Subcutaneous abdominal adipose tissue (tissue), 5 donors: ENCODE measurements around the gene ADSL.

Source experiments
- H3K27ac ChIP-seq: one replicate; pipeline ENCODE4 v1.7.0; 2013; ENCODE audit warnings: low read depth, mild to moderate bottlenecking, inconsistent platforms, low read length, moderate library complexity
- H3K27me3 ChIP-seq, 5 donors: one replicate each; pipeline ENCODE4 v1.7.0; 2013; ENCODE audit warnings: low read length in 5 of 5, inconsistent platforms in 1 of 5; ENCODE audit not compliant: control insufficient read depth in 5 of 5, insufficient read depth in 4 of 5
- H3K36me3 ChIP-seq, 5 donors: one replicate each; pipeline ENCODE4 v1.7.0; 2013; ENCODE audit warnings: low read length in 5 of 5; ENCODE audit not compliant: control insufficient read depth in 5 of 5, insufficient read depth in 5 of 5
- H3K4me1 ChIP-seq, 5 donors: one replicate each; pipeline ENCODE4 v1.7.0; 2013; ENCODE audit warnings: low read length in 5 of 5, mild to moderate bottlenecking in 3 of 5, moderate library complexity in 1 of 5; ENCODE audit not compliant: control insufficient read depth in 5 of 5, insufficient read depth in 5 of 5
- H3K4me3 ChIP-seq, 5 donors: one replicate each; pipeline ENCODE4 v1.7.0; 2013; ENCODE audit warnings: low read length in 5 of 5, low read depth in 1 of 5
- H3K9ac ChIP-seq, 5 donors: one replicate each; pipeline ENCODE4 v1.7.0; 2013; ENCODE audit warnings: low read length in 5 of 5, mild to moderate bottlenecking in 4 of 5, moderate library complexity in 3 of 5
- H3K9me3 ChIP-seq, 5 donors: one replicate each; pipeline ENCODE4 v1.7.0; 2013; ENCODE audit warnings: low read length in 5 of 5; ENCODE audit not compliant: control insufficient read depth in 5 of 5
- donor health status: healthy.
- donor health status: healthy.
- donor health status: healthy.
- donor health status: healthy.
- donor health status: healthy.

ADSL gene

GRCh38 chr22:40429481-40429880, 83.2 kb downstream of the ADSL start:
- Histone ChIP-seq H3K27me3 (no peaks in the 10 kb centered on the region), H3K27ac (no peak overlapping the region), H3K4me3 (no peak overlapping the region), H3K36me3 (peaks cover 0 to 63% (median 56%) of the 10 kb centered on the region in 5 donors), H3K9me3 (no peaks in the 10 kb centered on the region), H3K9ac (no peak overlapping the region), H3K4me1 (peaks cover 0 to 32% (median 0%) of the 10 kb centered on the region in 5 donors)

- H3K27ac ChIP-seq, result no peak overlapping the region
- H3K27me3 ChIP-seq, result no peaks in the 10 kb centered on the region
- peaks cover 0 to 28% (median 3%) of the 10 kb centered on the region in 5 donors for H3K4me1 ChIP-seq
- H3K36me3 ChIP-seq, result peaks cover 0 to 53% (median 47%) of the 10 kb centered on the region in 5 donors
- H3K9ac ChIP-seq, result no peak overlapping the region
- H3K9me3 ChIP-seq, result no peaks in the 10 kb centered on the region
- H3K4me3 ChIP-seq, result no peak overlapping the region
Measured at GRCh38 chr22:40430991-40431390, 84.7 kb downstream of the ADSL start.

DNA sequence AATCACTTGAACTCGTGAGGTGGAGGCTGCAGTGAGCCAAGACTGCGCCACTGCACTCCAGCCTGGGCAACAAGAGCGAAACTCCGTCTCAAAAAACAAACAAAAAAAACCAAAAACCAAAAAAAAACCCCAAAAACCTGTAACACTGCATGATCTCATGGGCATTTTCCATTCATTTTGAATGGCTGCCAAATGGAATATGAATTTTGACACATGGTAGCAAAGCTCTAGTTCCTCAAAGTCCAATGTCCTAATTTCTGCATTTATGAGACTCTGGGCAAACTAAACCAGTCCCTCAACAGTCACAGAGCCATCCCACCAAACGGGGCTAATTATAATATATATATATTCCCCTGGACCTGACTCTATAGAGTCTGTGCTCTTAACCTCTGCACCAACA, 85.9 kb downstream of the ADSL start:
- Histone ChIP-seq H3K9ac (no peak overlapping the region), H3K27ac (no peak overlapping the region), H3K9me3 (no peaks in the 10 kb centered on the region), H3K4me3 (no peak overlapping the region), H3K36me3 (peaks cover 0 to 45% (median 38%) of the 10 kb centered on the region in 5 donors), H3K4me1 (peaks cover 0 to 36% (median 14%) of the 10 kb centered on the region in 5 donors), H3K27me3 (no peaks in the 10 kb centered on the region)

- H3K4me1 ChIP-seq, result peaks cover 0 to 41% (median 17%) of the 10 kb centered on the region in 5 donors
- H3K36me3 ChIP-seq, result peaks cover 0 to 41% (median 35%) of the 10 kb centered on the region in 5 donors
- H3K9me3 ChIP-seq, result no peaks in the 10 kb centered on the region
- no peaks in the 10 kb centered on the region for H3K27me3 ChIP-seq
- H3K4me3 ChIP-seq, result no peak overlapping the region
- H3K9ac ChIP-seq, result no peak overlapping the region
- no peak overlapping the region for H3K27ac ChIP-seq
Measured at GRCh38 chr22:40432625-40433024, 86.3 kb downstream of the ADSL start.

DNA sequence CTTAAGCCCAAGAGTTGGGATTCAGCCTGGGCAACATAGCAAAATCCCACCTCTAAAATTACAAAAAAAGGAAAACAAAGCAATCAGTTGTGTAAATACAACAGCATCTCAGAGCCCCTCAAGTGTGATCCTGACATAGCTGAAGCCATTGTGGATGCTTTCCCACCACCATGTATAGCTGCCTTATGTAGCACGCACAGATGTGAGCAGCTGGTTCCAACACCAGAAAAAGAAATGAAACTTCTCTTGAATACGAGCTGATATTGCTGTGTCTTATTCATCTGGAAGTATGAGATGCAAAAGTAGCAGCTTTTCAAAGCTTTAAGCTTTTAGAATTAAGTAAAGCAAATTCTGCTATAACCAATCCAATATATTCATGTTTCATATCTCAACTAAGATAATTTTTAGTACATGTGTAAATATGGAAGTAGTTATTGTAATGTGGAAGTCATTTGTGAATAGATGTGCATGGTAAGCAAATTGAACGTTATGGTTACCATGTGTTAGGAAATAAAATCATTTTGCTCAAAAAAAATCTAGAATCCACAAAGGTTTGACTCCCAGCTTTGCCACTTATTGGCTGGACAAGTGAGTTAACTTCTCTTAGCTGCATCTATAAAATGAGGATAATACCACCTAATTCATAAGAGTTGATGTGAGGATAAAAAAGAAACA, 87.3 kb downstream of the ADSL start:
- Histone ChIP-seq H3K9me3 (no peaks in the 10 kb centered on the region), H3K9ac (no peak overlapping the region), H3K36me3 (peaks cover 0 to 33% (median 28%) of the 10 kb centered on the region in 5 donors), H3K27ac (no peak overlapping the region), H3K4me3 (no peak overlapping the region), H3K27me3 (no peaks in the 10 kb centered on the region), H3K4me1 (peaks cover 0 to 41% (median 17%) of the 10 kb centered on the region in 5 donors)

GRCh38 chr22:40434106-40434505, 87.8 kb downstream of the ADSL start:
- H3K27me3 ChIP-seq, result no peaks in the 10 kb centered on the region
- H3K9me3 ChIP-seq, result no peaks in the 10 kb centered on the region
- no peak overlapping the region for H3K27ac ChIP-seq
- peaks cover 0 to 41% (median 17%) of the 10 kb centered on the region in 5 donors for H3K4me1 ChIP-seq
- no peak overlapping the region for H3K4me3 ChIP-seq
- peaks cover 0 to 27% (median 22%) of the 10 kb centered on the region in 5 donors for H3K36me3 ChIP-seq
- peak overlapping the region in 1 of 5 donors; percentile 25 for H3K9ac ChIP-seq

DNA sequence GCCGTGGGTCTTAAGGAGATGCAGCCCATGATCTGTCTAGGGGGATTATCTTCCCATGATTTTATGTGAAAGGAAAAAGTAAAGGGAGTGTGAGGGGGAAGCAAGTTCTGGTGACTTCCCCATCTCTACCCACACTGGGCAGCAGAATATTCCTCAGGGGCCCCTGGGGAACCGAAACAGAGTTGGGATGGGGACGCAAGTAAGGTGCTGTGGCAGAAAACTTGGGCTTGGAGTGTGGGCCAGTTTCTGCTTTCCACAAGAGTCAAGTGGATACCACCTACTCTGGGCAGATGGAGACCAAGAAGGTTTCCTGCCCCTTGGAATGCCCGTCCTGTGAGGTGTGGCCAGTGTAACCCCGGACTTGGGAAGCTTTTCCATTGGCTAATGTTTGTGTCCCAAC, 88.4 kb downstream of the ADSL start:
- Histone ChIP-seq H3K27me3 (no peaks in the 10 kb centered on the region), H3K4me1 (peaks cover 0 to 41% (median 17%) of the 10 kb centered on the region in 5 donors), H3K4me3 (no peak overlapping the region), H3K9ac (no peak overlapping the region), H3K27ac (no peak overlapping the region), H3K9me3 (no peaks in the 10 kb centered on the region), H3K36me3 (peaks cover 0 to 21% (median 16%) of the 10 kb centered on the region in 5 donors)

GRCh38 chr22:40436505-40437431, 90.5 kb downstream of the ADSL start:
- Histone ChIP-seq H3K4me1 (peaks cover 0 to 42% (median 17%) of the 10 kb centered on the region in 5 donors), H3K9ac (peak overlapping the region in 1 of 5 donors; percentile 8), H3K27ac (peak overlapping the region; percentile 5), H3K4me3 (peak overlapping the region in 2 of 5 donors; percentile 8 to 42), H3K36me3 (peaks cover 0 to 14% (median 6%) of the 10 kb centered on the region in 5 donors), H3K27me3 (no peaks in the 10 kb centered on the region), H3K9me3 (no peaks in the 10 kb centered on the region)
